Measurements from ENCODE around the gene LSG1. TPM values are rescaled to one million over a fixed set of nuclear protein-coding genes. Genes with fewer than 3 reads are reported as not detected.

LSG1 gene
- total and polyA plus RNA-seq, 2 of the 13 experiments (the other 11 are each of a cell fraction or from before 2014, with no cell fraction given), result 21.4 to 32.1 TPM

DNA sequence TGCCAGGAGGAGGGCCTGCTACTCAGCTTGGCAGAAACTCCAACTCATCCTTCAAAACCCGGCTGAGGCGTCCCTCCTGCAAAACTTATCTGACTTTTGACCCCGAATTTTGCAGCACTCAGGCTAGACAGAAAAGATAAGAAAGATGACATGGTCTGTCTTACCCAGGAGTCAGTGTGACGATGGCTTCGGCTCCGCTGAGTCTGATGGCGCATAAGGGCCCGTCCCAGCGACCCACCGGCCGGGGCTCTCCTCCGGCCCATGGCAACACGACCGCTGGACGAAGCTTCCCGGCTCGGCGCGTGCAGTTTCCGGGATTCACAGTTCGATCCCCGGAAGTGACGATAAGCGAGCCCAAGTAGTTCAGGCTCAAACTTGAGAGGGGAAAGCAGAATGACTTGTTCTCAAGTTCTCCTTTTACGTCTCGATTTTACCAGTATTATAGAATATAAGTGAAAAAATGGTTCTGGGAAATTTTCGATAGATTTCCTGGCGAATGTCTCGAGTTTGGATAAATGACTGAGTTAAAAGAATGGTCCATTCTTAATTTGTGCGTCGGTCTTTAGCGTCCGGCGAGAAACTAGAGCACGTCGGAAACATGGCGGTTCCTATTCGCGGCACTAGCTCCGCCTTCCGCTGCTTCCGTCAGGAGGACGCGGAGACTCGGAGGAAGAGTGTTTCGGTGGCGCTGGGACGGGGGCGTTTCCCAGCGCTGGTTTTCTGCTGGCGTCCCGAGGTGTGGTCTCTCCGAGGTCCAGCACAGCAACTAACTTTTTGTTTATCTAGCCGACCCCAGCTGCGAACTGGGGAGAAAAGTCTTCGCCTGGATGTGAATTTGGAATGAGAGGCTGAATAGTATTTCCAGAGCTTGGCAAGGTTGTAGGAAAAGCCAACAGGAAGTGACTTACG lies at the start of gene LSG1 (continued):
- TF ChIP-seq, protein P1, sequence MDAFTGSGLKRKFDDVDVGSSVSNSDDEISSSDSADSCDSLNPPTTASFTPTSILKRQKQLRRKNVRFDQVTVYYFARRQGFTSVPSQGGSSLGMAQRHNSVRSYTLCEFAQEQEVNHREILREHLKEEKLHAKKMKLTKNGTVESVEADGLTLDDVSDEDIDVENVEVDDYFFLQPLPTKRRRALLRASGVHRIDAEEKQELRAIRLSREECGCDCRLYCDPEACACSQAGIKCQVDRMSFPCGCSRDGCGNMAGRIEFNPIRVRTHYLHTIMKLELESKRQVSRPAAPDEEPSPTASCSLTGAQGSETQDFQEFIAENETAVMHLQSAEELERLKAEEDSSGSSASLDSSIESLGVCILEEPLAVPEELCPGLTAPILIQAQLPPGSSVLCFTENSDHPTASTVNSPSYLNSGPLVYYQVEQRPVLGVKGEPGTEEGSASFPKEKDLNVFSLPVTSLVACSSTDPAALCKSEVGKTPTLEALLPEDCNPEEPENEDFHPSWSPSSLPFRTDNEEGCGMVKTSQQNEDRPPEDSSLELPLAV (CRISPR knock-in tag; conservative IDR thresholded peaks at IDR 0.05; ENCODE audit: low read depth), result no peak
- TF ChIP-seq, protein P2, sequence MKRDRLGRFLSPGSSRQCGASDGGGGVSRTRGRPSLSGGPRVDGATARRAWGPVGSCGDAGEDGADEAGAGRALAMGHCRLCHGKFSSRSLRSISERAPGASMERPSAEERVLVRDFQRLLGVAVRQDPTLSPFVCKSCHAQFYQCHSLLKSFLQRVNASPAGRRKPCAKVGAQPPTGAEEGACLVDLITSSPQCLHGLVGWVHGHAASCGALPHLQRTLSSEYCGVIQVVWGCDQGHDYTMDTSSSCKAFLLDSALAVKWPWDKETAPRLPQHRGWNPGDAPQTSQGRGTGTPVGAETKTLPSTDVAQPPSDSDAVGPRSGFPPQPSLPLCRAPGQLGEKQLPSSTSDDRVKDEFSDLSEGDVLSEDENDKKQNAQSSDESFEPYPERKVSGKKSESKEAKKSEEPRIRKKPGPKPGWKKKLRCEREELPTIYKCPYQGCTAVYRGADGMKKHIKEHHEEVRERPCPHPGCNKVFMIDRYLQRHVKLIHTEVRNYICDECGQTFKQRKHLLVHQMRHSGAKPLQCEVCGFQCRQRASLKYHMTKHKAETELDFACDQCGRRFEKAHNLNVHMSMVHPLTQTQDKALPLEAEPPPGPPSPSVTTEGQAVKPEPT (CRISPR knock-in tag; IDR thresholded peaks at IDR 0.05; ENCODE audit: low read depth), result no peak
- TF ChIP-seq ZNF607 (CRISPR knock-in tag; IDR thresholded peaks at IDR 0.05; ENCODE audit: borderline replicate concordance) (no peak), ZC3H13 (CRISPR knock-in tag; IDR thresholded peaks at IDR 0.05) (no peak), SMARCC2 (IDR thresholded peaks at IDR 0.05) (no peak), TBL1XR1 (IDR thresholded peaks at IDR 0.05; ENCODE audit: borderline replicate concordance, low read length, partially characterized antibody) (peak; percentile 42), SPEN (CRISPR knock-in tag; IDR thresholded peaks at IDR 0.05; ENCODE audit: low read depth) (peak; percentile 95), NCOR1 (IDR thresholded peaks at IDR 0.05; ENCODE audit: borderline replicate concordance, low read length) (peak; percentile 64; the same call in 1 of the 2 replicates)
- TF ChIP-seq, protein P3, sequence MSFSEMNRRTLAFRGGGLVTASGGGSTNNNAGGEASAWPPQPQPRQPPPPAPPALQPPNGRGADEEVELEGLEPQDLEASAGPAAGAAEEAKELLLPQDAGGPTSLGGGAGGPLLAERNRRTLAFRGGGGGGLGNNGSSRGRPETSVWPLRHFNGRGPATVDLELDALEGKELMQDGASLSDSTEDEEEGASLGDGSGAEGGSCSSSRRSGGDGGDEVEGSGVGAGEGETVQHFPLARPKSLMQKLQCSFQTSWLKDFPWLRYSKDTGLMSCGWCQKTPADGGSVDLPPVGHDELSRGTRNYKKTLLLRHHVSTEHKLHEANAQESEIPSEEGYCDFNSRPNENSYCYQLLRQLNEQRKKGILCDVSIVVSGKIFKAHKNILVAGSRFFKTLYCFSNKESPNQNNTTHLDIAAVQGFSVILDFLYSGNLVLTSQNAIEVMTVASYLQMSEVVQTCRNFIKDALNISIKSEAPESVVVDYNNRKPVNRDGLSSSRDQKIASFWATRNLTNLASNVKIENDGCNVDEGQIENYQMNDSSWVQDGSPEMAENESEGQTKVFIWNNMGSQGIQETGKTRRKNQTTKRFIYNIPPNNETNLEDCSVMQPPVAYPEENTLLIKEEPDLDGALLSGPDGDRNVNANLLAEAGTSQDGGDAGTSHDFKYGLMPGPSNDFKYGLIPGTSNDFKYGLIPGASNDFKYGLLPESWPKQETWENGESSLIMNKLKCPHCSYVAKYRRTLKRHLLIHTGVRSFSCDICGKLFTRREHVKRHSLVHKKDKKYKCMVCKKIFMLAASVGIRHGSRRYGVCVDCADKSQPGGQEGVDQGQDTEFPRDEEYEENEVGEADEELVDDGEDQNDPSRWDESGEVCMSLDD (CRISPR knock-in tag; IDR thresholded peaks at IDR 0.05; ENCODE audit: borderline replicate concordance), result peak; percentile 22; the same call in 1 of the 2 replicates
- TF ChIP-seq, protein P4, sequence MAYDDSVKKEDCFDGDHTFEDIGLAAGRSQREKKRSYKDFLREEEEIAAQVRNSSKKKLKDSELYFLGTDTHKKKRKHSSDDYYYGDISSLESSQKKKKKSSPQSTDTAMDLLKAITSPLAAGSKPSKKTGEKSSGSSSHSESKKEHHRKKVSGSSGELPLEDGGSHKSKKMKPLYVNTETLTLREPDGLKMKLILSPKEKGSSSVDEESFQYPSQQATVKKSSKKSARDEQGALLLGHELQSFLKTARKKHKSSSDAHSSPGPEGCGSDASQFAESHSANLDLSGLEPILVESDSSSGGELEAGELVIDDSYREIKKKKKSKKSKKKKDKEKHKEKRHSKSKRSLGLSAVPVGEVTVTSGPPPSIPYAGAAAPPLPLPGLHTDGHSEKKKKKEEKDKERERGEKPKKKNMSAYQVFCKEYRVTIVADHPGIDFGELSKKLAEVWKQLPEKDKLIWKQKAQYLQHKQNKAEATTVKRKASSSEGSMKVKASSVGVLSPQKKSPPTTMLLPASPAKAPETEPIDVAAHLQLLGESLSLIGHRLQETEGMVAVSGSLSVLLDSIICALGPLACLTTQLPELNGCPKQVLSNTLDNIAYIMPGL (CRISPR knock-in tag; IDR thresholded peaks at IDR 0.05; ENCODE audit: borderline replicate concordance in 1 of 2, low read depth in 1 of 2), result peak; percentile 51 to 93; a peak in 3 of 4 replicates
- TF ChIP-seq, protein P5, sequence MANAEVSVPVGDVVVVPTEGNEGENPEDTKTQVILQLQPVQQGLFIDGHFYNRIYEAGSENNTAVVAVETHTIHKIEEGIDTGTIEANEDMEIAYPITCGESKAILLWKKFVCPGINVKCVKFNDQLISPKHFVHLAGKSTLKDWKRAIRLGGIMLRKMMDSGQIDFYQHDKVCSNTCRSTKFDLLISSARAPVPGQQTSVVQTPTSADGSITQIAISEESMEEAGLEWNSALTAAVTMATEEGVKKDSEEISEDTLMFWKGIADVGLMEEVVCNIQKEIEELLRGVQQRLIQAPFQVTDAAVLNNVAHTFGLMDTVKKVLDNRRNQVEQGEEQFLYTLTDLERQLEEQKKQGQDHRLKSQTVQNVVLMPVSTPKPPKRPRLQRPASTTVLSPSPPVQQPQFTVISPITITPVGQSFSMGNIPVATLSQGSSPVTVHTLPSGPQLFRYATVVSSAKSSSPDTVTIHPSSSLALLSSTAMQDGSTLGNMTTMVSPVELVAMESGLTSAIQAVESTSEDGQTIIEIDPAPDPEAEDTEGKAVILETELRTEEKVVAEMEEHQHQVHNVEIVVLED (CRISPR knock-in tag; IDR thresholded peaks at IDR 0.05; ENCODE audit: borderline replicate concordance), result peak; percentile 62; the same call in 1 of the 2 replicates
- TF ChIP-seq, protein P6, sequence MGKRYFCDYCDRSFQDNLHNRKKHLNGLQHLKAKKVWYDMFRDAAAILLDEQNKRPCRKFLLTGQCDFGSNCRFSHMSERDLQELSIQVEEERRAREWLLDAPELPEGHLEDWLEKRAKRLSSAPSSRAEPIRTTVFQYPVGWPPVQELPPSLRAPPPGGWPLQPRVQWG (CRISPR knock-in tag; IDR thresholded peaks at IDR 0.05; ENCODE audit: borderline replicate concordance, low read depth), result no peak
- TF ChIP-seq, protein P7, sequence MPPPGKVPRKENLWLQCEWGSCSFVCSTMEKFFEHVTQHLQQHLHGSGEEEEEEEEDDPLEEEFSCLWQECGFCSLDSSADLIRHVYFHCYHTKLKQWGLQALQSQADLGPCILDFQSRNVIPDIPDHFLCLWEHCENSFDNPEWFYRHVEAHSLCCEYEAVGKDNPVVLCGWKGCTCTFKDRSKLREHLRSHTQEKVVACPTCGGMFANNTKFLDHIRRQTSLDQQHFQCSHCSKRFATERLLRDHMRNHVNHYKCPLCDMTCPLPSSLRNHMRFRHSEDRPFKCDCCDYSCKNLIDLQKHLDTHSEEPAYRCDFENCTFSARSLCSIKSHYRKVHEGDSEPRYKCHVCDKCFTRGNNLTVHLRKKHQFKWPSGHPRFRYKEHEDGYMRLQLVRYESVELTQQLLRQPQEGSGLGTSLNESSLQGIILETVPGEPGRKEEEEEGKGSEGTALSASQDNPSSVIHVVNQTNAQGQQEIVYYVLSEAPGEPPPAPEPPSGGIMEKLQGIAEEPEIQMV (CRISPR knock-in tag; IDR thresholded peaks at IDR 0.05; ENCODE audit: low read depth), result no peak

All from HepG2 (cell line).